Peyer's patch (tissue), 4 donors: ENCODE results near the gene BTAF1. TPM values are rescaled to one million over a fixed set of nuclear protein-coding genes. Genes with fewer than 3 reads are reported as not detected.

Experiments
- DNase-seq, 3 donors: peaks; one replicate each; pipeline ENCODE4 v3.0.0-alpha.2; 2017 to 2019
- H3K27ac ChIP-seq, 4 donors: fragments of 200-600 bp; sonication (generic); one replicate each; pipeline ENCODE4 v1.5.1; 2016 to 2019
- H3K27me3 ChIP-seq, 2 donors: fragments of 200-600 bp; sonication (generic); one replicate each; pipeline ENCODE4 v1.5.1; 2019
- H3K36me3 ChIP-seq, 3 donors: fragments of 200-600 bp; sonication (generic); one replicate each; pipeline ENCODE4 v1.5.1; 2016 to 2019
- H3K4me1 ChIP-seq, 4 donors: fragments of 200-600 bp; sonication (generic); one replicate each; pipeline ENCODE4 v1.5.1; 2016 to 2019
- H3K4me3 ChIP-seq, 4 donors: fragments of 200-600 bp; sonication (generic); 1 replicate in 3 of 4; 2 replicates in 1 of 4; pipeline ENCODE4 v1.5.1; 2016 to 2019; ENCODE audit warnings: mild to moderate bottlenecking in 1 of 4
- H3K9me3 ChIP-seq, 4 donors: fragments of 200-600 bp; sonication (generic); one replicate each; pipeline ENCODE4 v1.5.1; 2016 to 2019; ENCODE audit warnings: mild to moderate bottlenecking in 1 of 4
- CTCF ChIP-seq, 6 experiments: fragments of 450-650 bp in 4 of 6; fragments of 200-600 bp in 2 of 6; sonication (generic) in 1 of 6; IDR thresholded peaks; one replicate each; pipeline ENCODE4 v1.5.1; 2017 to 2019; ENCODE audit warnings: antibody characterized with exemption in 6 of 6, mild to moderate bottlenecking in 3 of 6, moderate library complexity in 1 of 6
- POLR2A ChIP-seq, 2 donors: fragments of 450-650 bp; IDR thresholded peaks; one replicate each; pipeline ENCODE4 v1.5.1; 2017; ENCODE audit warnings: antibody characterized with exemption in 2 of 2, mild to moderate bottlenecking in 2 of 2, moderate library complexity in 2 of 2
- total RNA-seq, 4 donors: library from RNA; depleted of rRNA; stranded (reverse); fragments of >200 nt; gene quantifications; one replicate each; pipeline ENCODE4 v1.1.0, GENCODE V29; 2016

Gene BTAF1
- total RNA-seq, 4 donors from 2014 or later: 37.0 to 60.2 (median 45.4) TPM

DNA sequence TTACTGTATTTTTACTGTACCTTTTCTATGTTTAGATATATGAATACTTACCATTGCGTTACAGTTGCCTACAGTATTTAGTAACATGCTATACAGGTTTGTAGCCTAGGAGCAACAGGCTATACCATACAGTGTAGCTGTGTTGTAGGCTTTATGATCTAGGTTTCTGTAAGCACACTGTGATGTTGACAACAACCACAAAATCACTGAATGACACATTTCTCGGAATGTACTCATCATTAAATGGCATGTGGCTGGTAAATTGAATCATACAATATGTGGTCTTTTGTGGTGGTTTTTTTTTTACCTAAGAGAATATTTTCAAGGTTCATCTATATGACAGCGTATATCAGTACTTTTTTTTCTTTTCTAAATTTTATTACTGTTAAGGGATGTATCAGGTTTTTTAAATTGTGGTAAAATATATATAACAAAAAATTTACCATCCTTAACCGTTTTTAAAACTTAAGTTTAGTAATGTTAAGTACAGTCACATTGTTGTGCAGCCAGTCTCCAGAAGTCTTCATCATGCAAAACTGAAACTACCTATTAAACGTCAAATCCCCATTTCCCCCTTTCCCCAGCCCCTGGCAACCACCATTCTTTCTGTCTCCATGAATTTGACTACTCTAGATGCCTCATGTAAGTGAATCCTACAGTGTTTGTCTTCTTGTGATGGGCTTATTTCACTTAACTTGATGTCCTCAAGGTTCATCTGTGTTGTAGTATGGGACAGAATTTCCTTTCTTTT, 21.5 kb downstream of the BTAF1 start:
- DNase-seq: no peak
- H3K4me1 ChIP-seq: no peaks in the 10 kb centered on the region
- H3K4me3 ChIP-seq: no peak overlapping the region
- H3K27ac ChIP-seq: no peak overlapping the region
- H3K9me3 ChIP-seq: no peaks in the 10 kb centered on the region
- H3K36me3 ChIP-seq: peaks cover 0 to 47% (median 0%) of the 10 kb centered on the region in 3 donors
- no peaks in the 10 kb centered on the region for H3K27me3 ChIP-seq
- no peak for TF ChIP-seq POLR2A (IDR thresholded peaks at IDR 0.05)
- TF ChIP-seq CTCF (IDR thresholded peaks at IDR 0.05): no peak

DNA sequence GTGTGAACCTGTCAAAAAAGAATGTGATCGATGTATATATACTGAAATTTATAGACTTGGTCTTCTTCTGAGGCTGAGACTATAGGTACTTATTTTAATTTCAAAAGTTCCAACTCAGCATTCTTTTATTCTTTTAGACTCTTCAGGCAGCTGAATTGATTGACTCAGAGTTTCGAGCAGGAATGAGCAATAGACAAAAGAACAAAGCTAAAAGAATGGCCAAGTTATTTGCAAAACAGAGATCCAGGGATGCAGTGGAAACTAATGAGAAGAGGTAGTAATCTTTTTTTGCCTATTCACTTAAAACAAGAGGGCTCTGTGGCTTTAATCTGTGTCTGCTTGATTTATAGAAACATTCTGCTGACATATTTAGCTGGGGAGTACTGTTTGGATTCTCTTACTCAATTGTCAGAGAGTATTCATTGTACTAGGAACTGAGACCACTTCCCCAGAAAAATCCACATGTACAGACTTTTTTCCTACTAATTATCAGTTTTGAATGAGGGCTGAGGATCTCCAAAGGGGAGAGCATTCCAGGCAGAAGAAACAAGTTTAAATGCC, 30.1 kb downstream of the BTAF1 start:
- H3K27me3 ChIP-seq: no peaks in the 10 kb centered on the region
- peaks cover 0 to 75% (median 0%) of the 10 kb centered on the region in 3 donors for H3K36me3 ChIP-seq
- no peaks in the 10 kb centered on the region for H3K9me3 ChIP-seq
- DNase-seq: no peak
- H3K4me1 ChIP-seq: no peaks in the 10 kb centered on the region
- H3K27ac ChIP-seq: no peak overlapping the region
- no peak overlapping the region for H3K4me3 ChIP-seq
- TF ChIP-seq CTCF (IDR thresholded peaks at IDR 0.05): no peak
- TF ChIP-seq POLR2A (IDR thresholded peaks at IDR 0.05): no peak

GRCh38 chr10:91955114-91955513, 31.5 kb downstream of the BTAF1 start:
- H3K4me3 ChIP-seq: no peak overlapping the region
- DNase-seq: no peak
- H3K27ac ChIP-seq: no peak overlapping the region
- H3K4me1 ChIP-seq: no peaks in the 10 kb centered on the region
- H3K36me3 ChIP-seq: peaks cover 0 to 90% (median 0%) of the 10 kb centered on the region in 3 donors
- H3K9me3 ChIP-seq: no peaks in the 10 kb centered on the region
- no peaks in the 10 kb centered on the region for H3K27me3 ChIP-seq
- no peak for TF ChIP-seq CTCF (IDR thresholded peaks at IDR 0.05)
- TF ChIP-seq POLR2A (IDR thresholded peaks at IDR 0.05): no peak

DNA sequence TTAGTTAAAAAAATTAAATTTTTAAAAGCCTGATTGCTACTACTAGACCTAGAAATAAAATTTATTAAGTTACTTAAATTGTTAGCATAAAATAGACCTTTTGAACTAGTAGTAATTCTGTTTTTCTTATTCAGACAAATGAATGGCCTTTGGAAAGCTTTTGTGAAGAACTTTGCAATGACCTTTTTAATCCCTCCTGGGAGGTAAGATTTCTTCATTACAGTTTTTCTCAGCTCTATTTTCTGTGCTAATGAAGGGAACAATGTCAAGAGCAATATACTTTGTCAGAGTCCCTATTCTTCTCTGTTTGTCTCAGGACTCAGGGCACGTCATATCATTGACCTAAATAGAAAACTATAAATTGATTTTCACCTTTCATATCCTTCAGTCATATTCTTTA, 33.5 kb downstream of the BTAF1 start:
- TF ChIP-seq POLR2A (IDR thresholded peaks at IDR 0.05): no peak
- TF ChIP-seq CTCF (IDR thresholded peaks at IDR 0.05): no peak
- DNase-seq: no peak
- Histone ChIP-seq H3K4me1 (no peaks in the 10 kb centered on the region), H3K4me3 (no peak overlapping the region), H3K27me3 (no peaks in the 10 kb centered on the region), H3K27ac (no peak overlapping the region), H3K9me3 (no peaks in the 10 kb centered on the region), H3K36me3 (peaks cover 0 to 93% (median 0%) of the 10 kb centered on the region in 3 donors)

GRCh38 chr10:91969297-91969696, 45.7 kb downstream of the BTAF1 start:
- Histone ChIP-seq H3K4me1 (no peaks in the 10 kb centered on the region), H3K9me3 (no peaks in the 10 kb centered on the region), H3K27ac (no peak overlapping the region), H3K27me3 (no peaks in the 10 kb centered on the region), H3K4me3 (no peak overlapping the region), H3K36me3 (peaks cover 0 to 54% (median 0%) of the 10 kb centered on the region in 3 donors)
- no peak for DNase-seq
- TF ChIP-seq CTCF (IDR thresholded peaks at IDR 0.05): no peak
- TF ChIP-seq POLR2A (IDR thresholded peaks at IDR 0.05): no peak
